ENCODE results near the gene TRMT5. TPM values are rescaled to one million over a fixed set of nuclear protein-coding genes. Genes with fewer than 3 reads are reported as not detected.

The TRMT5 gene
- total and polyA plus RNA-seq, 4 donors, result 1.6 to 12.3 (median 6.4) TPM

DNA sequence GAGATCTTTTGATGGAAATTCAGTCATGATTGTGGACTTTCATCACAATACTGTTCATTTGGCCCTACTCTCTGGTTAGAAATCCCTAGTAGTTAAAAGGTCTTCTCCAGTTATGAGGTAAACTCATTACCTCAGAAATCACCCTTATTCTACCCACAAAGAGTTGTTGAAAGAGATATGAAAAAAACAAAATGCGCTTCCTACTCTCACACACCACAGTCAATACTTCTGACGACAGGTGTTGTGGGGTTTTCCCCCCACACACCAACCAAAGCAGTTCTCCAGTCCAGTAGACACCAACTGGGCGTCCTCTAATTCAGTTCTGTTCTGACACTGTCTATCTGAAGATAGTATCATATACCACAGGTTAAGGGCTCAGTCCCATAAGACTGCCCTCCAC is 54.9 kb downstream of the TRMT5 start:
- H3K36me3 ChIP-seq (ENCODE audit: control insufficient read depth in 1 of 2, insufficient read depth in 2 of 2, low read length in 1 of 2), result no peaks in the 10 kb centered on the region
- H3K9me3 ChIP-seq (ENCODE audit: control insufficient read depth, low read length), result no peaks in the 10 kb centered on the region
- DNase-seq, result no peak
- 96 to 99% methylated on average over 3 of the region's 3 CpGs for WGBS, 2 donors
- no peaks in the 10 kb centered on the region for H3K27me3 ChIP-seq (ENCODE audit: control insufficient read depth in 1 of 2, insufficient read depth in 2 of 2, low read length in 1 of 2)
- no peaks in the 10 kb centered on the region for H3K4me1 ChIP-seq (ENCODE audit: control insufficient read depth in 1 of 2, insufficient read depth in 2 of 2, low read length in 2 of 2)
- intact Hi-C loops (cut with DNase I), result no loop called here
- no peak overlapping the region for H3K4me3 ChIP-seq (ENCODE audit: low read length in 2 of 2)
- no peak for ATAC-seq (ENCODE audit: low FRiP score)
- no peak overlapping the region for H3K27ac ChIP-seq (ENCODE audit: low read depth in 1 of 2, low read length in 2 of 2)

DNA sequence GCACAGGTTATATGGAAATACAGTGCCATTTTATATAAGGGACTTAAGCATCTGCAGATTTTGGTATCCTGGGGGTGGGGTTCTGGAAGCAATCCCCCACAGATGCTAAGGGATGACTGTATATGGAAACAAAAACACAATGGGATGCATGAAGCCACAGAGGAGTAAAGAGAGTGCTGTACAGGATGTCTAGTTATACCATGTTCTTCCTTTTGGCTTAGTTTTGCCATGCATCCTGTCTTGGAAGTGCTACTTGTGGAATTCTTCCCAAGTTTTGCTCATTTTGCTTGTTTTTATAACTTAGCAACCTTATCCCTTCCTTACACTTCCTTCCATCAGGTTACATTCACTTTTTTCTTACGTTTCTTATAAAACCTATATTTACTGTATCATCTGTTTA is 55.6 kb downstream of the TRMT5 start:
- intact Hi-C loops (cut with DNase I), result no loop called here
- Histone ChIP-seq H3K27ac (ENCODE audit: low read depth in 1 of 2, low read length in 2 of 2) (no peak overlapping the region), H3K27me3 (ENCODE audit: control insufficient read depth in 1 of 2, insufficient read depth in 2 of 2, low read length in 1 of 2) (no peaks in the 10 kb centered on the region), H3K36me3 (ENCODE audit: control insufficient read depth in 1 of 2, insufficient read depth in 2 of 2, low read length in 1 of 2) (no peaks in the 10 kb centered on the region), H3K9me3 (ENCODE audit: control insufficient read depth, low read length) (no peaks in the 10 kb centered on the region), H3K4me3 (ENCODE audit: low read length in 2 of 2) (no peak overlapping the region), H3K4me1 (ENCODE audit: control insufficient read depth in 1 of 2, insufficient read depth in 2 of 2, low read length in 2 of 2) (no peaks in the 10 kb centered on the region)
- ATAC-seq (ENCODE audit: low FRiP score) (no peak), DNase-seq (no peak)
- 21 to 26% methylated on average over 1 of the region's 1 CpG for WGBS, 2 donors

DNA sequence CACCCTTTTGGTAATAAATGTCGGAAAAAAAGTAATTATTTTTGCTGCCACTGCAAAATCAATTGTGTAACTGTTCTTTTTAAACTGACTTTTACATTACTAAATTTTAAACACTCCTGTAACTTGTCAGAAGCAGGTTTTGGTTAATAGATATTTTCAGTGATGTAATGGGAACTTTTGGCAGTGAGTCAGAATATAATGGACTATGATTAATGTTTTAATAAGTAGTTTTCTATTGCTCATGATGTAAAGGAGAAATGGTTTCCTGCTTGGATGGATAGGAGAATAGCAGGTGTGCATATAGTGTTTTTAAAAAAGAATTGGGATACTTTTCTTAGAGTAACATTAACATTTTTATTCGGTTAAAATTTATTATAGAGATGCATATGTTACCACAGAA is 58.8 kb downstream of the TRMT5 start:
- no peaks in the 10 kb centered on the region for H3K27me3 ChIP-seq (ENCODE audit: control insufficient read depth in 1 of 2, insufficient read depth in 2 of 2, low read length in 1 of 2)
- DNase-seq (no peak), ATAC-seq (ENCODE audit: low FRiP score) (no peak)
- no peaks in the 10 kb centered on the region for H3K9me3 ChIP-seq (ENCODE audit: control insufficient read depth, low read length)
- 88 to 90% methylated on average over 2 of the region's 2 CpGs for WGBS, 2 donors
- no peaks in the 10 kb centered on the region for H3K4me1 ChIP-seq (ENCODE audit: control insufficient read depth in 1 of 2, insufficient read depth in 2 of 2, low read length in 2 of 2)
- H3K4me3 ChIP-seq (ENCODE audit: low read length in 2 of 2), result no peak overlapping the region
- no peaks in the 10 kb centered on the region for H3K36me3 ChIP-seq (ENCODE audit: control insufficient read depth in 1 of 2, insufficient read depth in 2 of 2, low read length in 1 of 2)
- no peak overlapping the region for H3K27ac ChIP-seq (ENCODE audit: low read depth in 1 of 2, low read length in 2 of 2)
- intact Hi-C loops (cut with DNase I), result no loop called here

Other genes with a start within 250 kb of the TRMT5 start
- gene MNAT1, start 246.3 kb downstream of the TRMT5 start, total RNA-seq, result 10 to 100 TPM; 38.2 to 41.1 TPM
- gene MNAT1, start 246.3 kb downstream of the TRMT5 start, polyA plus RNA-seq, result 10 to 100 TPM; 23.7 to 25.7 TPM
- 10 to 100 TPM; 17.2 to 41.3 TPM for gene SLC38A6, start 166 bp upstream of the TRMT5 start, total RNA-seq
- gene SLC38A6, start 166 bp upstream of the TRMT5 start, polyA plus RNA-seq, result 10 to 100 TPM in 1 of 2 donors, 1 to 10 TPM in 1; 8.5 to 15.4 TPM